K562 (cell line): ENCODE data around the gene PALLD. TPM values are rescaled to one million over a fixed set of nuclear protein-coding genes. Genes with fewer than 3 reads are reported as not detected.

Experiments used
- ATAC-seq: fragments of 200-7000 bp; cut with Tn5 transposase; 3 replicates; pipeline ENCODE4 v1.9.1; 2020; ENCODE audit warnings: moderate library complexity
- BruUV-seq: library from RNA; stranded (reverse); fragments of 400-500 nt; replicated peaks from 2 replicates; lab custom pipeline; 2021; lab: Mats Ljungman, UMichigan
- CTCF ChIA-PET: fragments of 300-600 bp; formaldehyde crosslinking; extraction: SDS; loops from one replicate; lab custom pipeline; 2021; ENCODE audit warnings: low intra/inter-chr PET ratio; lab: Yijun Ruan, JAX
- POLR2A ChIA-PET: fragments of 300-600, 350-650 bp; sonication (Branson Sonifier 250); formaldehyde crosslinking; extraction: SDS; loops from one replicate; lab custom pipeline; 2021; ENCODE audit warnings: antibody characterized with exemption, inconsistent platforms; lab: Yijun Ruan, JAX
- DNase-seq, 4 experiments: peaks; one replicate each; pipeline versions ENCODE4 v3.0.0 to v3.0.0-alpha.2; 2011 to 2018; ENCODE audit warnings: low spot score in 3 of 4, mixed read lengths in 3 of 4; ENCODE audit errors: extremely low read depth in 1 of 4
- FAIRE-seq: peaks from 2 replicates; lab custom pipeline; 2011; peaks lifted over from hg19 to GRCh38; lab: Jason Lieb, UNC
- H2AFZ ChIP-seq: 2 replicates; pipeline ENCODE4 v1.6.0; 2011; ENCODE audit warnings: low read depth, low read length, control low read depth, inconsistent platforms
- H3K27ac ChIP-seq: fragments of 200-600 bp; 3 replicates; pipeline ENCODE4 v1.8.0; 2011; ENCODE audit warnings: low read depth, mild to moderate bottlenecking, control low read depth, inconsistent platforms, low read length, moderate library complexity, mixed read lengths; ENCODE audit errors: extremely low read depth
- H3K27me3 ChIP-seq, 2 experiments: fragments of 300-600 bp in 1 of 2; 2 replicates in 1 of 2; 3 replicates in 1 of 2; pipeline versions ENCODE4 v1.6.0 to v1.8.0; 2011; ENCODE audit warnings: inconsistent platforms in 2 of 2, low read length in 2 of 2, mild to moderate bottlenecking in 1 of 2, mixed read lengths in 1 of 2, moderate library complexity in 1 of 2; ENCODE audit not compliant: control insufficient read depth in 2 of 2, insufficient read depth in 2 of 2
- H3K36me3 ChIP-seq: fragments of 300-600 bp; 3 replicates; pipeline ENCODE4 v1.8.0; 2011; ENCODE audit warnings: mild to moderate bottlenecking, low read length, inconsistent platforms; ENCODE audit not compliant: control insufficient read depth, insufficient read depth
- H3K4me1 ChIP-seq, 2 experiments: fragments of 200-600 bp in 1 of 2; replicated peaks in 1 of 2; 2 replicates in 1 of 2; 3 replicates in 1 of 2; pipeline versions ENCODE4 v1.5.1 to v1.8.0; 2011; ENCODE audit warnings: inconsistent platforms in 2 of 2, low read length in 2 of 2, mild to moderate bottlenecking in 1 of 2, mixed read lengths in 1 of 2, moderate library complexity in 1 of 2; ENCODE audit not compliant: control insufficient read depth in 2 of 2, insufficient read depth in 2 of 2
- H3K4me2 ChIP-seq: 2 replicates; pipeline ENCODE4 v1.6.1; 2011; ENCODE audit warnings: low read length, control low read depth, inconsistent platforms, mixed read lengths; ENCODE audit not compliant: insufficient read depth
- H3K4me3 ChIP-seq: fragments of 200-600 bp; sonication (generic), shearing (Covaris generic); 2 replicates; pipeline ENCODE4 v1.5.1; 2016; ENCODE audit warnings: control low read depth, inconsistent platforms
- H3K79me2 ChIP-seq: fragments of 200-600 bp; 3 replicates; pipeline ENCODE4 v1.8.0; 2011; ENCODE audit warnings: low read length, inconsistent platforms; ENCODE audit not compliant: control insufficient read depth, insufficient read depth
- H3K9ac ChIP-seq, 2 experiments: 2 replicates each; pipeline versions ENCODE4 v1.6.0 to v1.6.1; 2011; ENCODE audit warnings: low read depth in 2 of 2, low read length in 2 of 2, control low read depth in 1 of 2, inconsistent platforms in 1 of 2, mild to moderate bottlenecking in 1 of 2, mixed read lengths in 1 of 2; ENCODE audit not compliant: insufficient read depth in 1 of 2
- H3K9me1 ChIP-seq: one replicate; pipeline ENCODE4 v1.6.0; 2011; ENCODE audit warnings: inconsistent platforms, mild to moderate bottlenecking, low read length, moderate library complexity; ENCODE audit not compliant: control insufficient read depth, insufficient read depth
- H3K9me3 ChIP-seq: replicated peaks from 2 replicates; pipeline ENCODE4 v1.5.1; 2011; ENCODE audit warnings: low read depth, low read length, inconsistent platforms; ENCODE audit not compliant: control insufficient read depth, insufficient read depth
- H4K20me1 ChIP-seq: replicated peaks from 2 replicates; pipeline ENCODE4 v1.6.1; 2011; ENCODE audit warnings: low read length, inconsistent platforms, mixed read lengths; ENCODE audit not compliant: control insufficient read depth, insufficient read depth
- ARHGAP35 ChIP-seq: fragments of 450-650 bp; IDR thresholded peaks from 2 replicates; pipeline ENCODE4 v1.6.1; 2018; ENCODE audit not compliant: partially characterized antibody
- ETS2 ChIP-seq: IDR thresholded peaks from 2 replicates; pipeline ENCODE4 v1.6.1; 2016; ENCODE audit warnings: borderline replicate concordance, missing genetic modification characterization, mild to moderate bottlenecking, moderate library complexity, missing compliant biosample characterization; ENCODE audit not compliant: poor library complexity, severe bottlenecking
- RBM25 ChIP-seq: fragments of 200-400 bp; formaldehyde crosslinking; IDR thresholded peaks from 2 replicates; pipeline ENCODE4 v1.6.1; 2018; ENCODE audit warnings: low read length, low read depth, moderate library complexity; ENCODE audit not compliant: severe bottlenecking
- REST ChIP-seq, 2 experiments: fragments of 450-650 bp; formaldehyde crosslinking in 1 of 2; IDR thresholded peaks; 2 replicates each; pipeline versions ENCODE4 v1.4.0 to v1.6.1; 2014 to 2020; ENCODE audit warnings: mild to moderate bottlenecking in 2 of 2, borderline replicate concordance in 1 of 2, low read depth in 1 of 2
- ZNF23 ChIP-seq: fragments of 250-450 bp; sonication (Bioruptor Pico); IDR thresholded peaks from 2 replicates; pipeline ENCODE4 v1.4.0; 2020; ENCODE audit warnings: mild to moderate bottlenecking
- ZNF282 ChIP-seq: sonication (generic); formaldehyde crosslinking; IDR thresholded peaks from 2 replicates; pipeline ENCODE4 v1.8.1; 2023; ENCODE audit warnings: missing genetic modification reagents
- WGBS: fragments of 100-300 bp; shearing (Covaris generic); methylation state at CpG from one replicate; pipeline ENCODE4 v1.1.6; 2016; ENCODE audit warnings: low coverage, mixed read lengths; ENCODE audit not compliant: insufficient coverage; ENCODE audit errors: missing lambda C conversion rate; 5-methylcytosine and 5-hydroxymethylcytosine counted together
- in situ Hi-C: fragments of 300-500 bp; cut with MboI; formaldehyde crosslinking; loops from 4 replicates; pipeline ENCODE4 v1.15.0; 2018; ENCODE audit warnings: inconsistent platforms, mixed read lengths
- intact Hi-C: fragments of 100-400 bp; cut with micrococcal nuclease; formaldehyde crosslinking; loops from 2 replicates; pipeline ENCODE4 v1.14.2; 2022
- polyA plus RNA-seq, 8 experiments: library from polyadenylated mRNA; depleted of rRNA in 4 of 8; stranded (reverse) in 5 of 8; unstranded in 3 of 8; fragments of >200 nt; fragmentation: Nextera tagmentation in 2 of 8; fragmentation: Illumina TruSeq in 1 of 8; extraction: Ambion mirVana in 2 of 8; extraction: Trizol in 1 of 8; gene quantifications; 2 replicates each; pipeline versions ENCODE4 v1.2.1 to v1.2.3, GENCODE V29; 2011 to 2014; ENCODE audit warnings: inconsistent platforms in 1 of 8, missing spikeins in 1 of 8
- total RNA-seq, 7 experiments: library from RNA; depleted of rRNA in 6 of 7; stranded (reverse); fragments of >200 nt in 6 of 7; fragmentation: Illumina TruSeq in 2 of 7; extraction: Trizol in 2 of 7; gene quantifications; 2 replicates each; pipeline versions ENCODE4 v1.2.1 to v1.2.3, GENCODE V29; 2011 to 2021; ENCODE audit warnings: low replicate concordance in 1 of 7
- TF ChIP-seq, protein P1 (sequence below): fragments of 450-650 bp; IDR thresholded peaks from 2 replicates; pipeline ENCODE4 v1.6.1; 2016; ENCODE audit warnings: mild to moderate bottlenecking
- TF ChIP-seq, protein P2 (sequence below): sonication (generic); formaldehyde crosslinking; IDR thresholded peaks from 2 replicates; pipeline ENCODE4 v1.8.0; 2022; ENCODE audit warnings: mild to moderate bottlenecking, missing genetic modification reagents

The PALLD gene
- total and polyA plus RNA-seq, 9 of the 15 experiments (the other 6 are each of a cell fraction or from before 2014, with no cell fraction given), result 0.01 to 0.35 (median 0.06) TPM; not detected in 3

DNA sequence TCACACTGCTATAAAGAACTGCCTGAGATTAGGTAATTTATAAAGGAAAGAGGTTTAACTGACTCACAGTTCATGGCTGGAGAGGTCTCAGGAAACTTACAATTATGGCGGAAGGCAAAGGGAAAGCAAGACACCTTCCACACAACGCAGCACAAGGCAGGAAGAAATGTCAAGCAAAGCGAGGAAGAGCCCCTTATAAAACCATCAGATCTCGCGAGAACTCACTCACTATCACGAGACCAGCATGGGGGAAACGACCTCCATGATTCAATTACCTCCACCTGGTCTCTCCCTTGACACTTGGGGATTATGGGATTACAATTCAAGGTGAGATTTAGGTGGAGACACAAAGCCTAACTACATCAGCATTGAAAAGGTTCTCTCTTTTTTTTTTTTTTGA is 39.6 kb downstream of the PALLD start (continued):
- TF ChIP-seq, protein P1, sequence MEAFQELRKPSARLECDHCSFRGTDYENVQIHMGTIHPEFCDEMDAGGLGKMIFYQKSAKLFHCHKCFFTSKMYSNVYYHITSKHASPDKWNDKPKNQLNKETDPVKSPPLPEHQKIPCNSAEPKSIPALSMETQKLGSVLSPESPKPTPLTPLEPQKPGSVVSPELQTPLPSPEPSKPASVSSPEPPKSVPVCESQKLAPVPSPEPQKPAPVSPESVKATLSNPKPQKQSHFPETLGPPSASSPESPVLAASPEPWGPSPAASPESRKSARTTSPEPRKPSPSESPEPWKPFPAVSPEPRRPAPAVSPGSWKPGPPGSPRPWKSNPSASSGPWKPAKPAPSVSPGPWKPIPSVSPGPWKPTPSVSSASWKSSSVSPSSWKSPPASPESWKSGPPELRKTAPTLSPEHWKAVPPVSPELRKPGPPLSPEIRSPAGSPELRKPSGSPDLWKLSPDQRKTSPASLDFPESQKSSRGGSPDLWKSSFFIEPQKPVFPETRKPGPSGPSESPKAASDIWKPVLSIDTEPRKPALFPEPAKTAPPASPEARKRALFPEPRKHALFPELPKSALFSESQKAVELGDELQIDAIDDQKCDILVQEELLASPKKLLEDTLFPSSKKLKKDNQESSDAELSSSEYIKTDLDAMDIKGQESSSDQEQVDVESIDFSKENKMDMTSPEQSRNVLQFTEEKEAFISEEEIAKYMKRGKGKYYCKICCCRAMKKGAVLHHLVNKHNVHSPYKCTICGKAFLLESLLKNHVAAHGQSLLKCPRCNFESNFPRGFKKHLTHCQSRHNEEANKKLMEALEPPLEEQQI, result 0 out of 2 replicates have a peak, but pooled peaks have one; percentile 31
- TF ChIP-seq ZNF282 (CRISPR knock-in tag), result no peak
- no peak for TF ChIP-seq ETS2 (tag)
- peak; percentile 74 for TF ChIP-seq ARHGAP35
- no peak for TF ChIP-seq ZNF23 (CRISPR knock-in tag)
- TF ChIP-seq RBM25, result peak; percentile 76
- TF ChIP-seq, all 486 proteins: peak for 27

DNA sequence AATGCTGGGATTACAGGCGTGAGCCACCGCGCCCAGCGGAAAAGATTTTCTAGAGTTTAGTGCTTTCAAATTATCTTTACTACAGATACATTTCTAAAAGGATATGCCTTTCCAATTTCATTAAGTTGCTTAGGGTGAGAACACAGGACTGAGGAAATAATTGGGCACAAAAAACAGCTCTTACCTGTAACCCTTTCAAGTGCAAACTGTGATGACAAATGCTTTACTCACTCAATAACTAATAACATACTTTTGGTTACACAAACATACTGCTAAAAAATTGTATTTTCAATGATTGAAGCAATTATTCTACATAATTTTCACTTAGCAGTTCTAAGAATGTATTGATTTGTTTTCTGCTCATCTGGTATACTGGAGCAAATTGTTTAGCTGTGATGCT is 40.2 kb downstream of the PALLD start:
- no peaks in the 10 kb centered on the region for H3K36me3 ChIP-seq
- ChIA-PET CTCF (no interaction called here), POLR2A (no interaction called here)
- H3K9ac ChIP-seq, result no peak overlapping the region
- no peak for DNase-seq
- no peak overlapping the region for H3K27ac ChIP-seq
- no peak for FAIRE-seq
- H3K79me2 ChIP-seq, result no peaks in the 10 kb centered on the region
- no peaks in the 10 kb centered on the region for H3K9me1 ChIP-seq
- peak overlapping the region; percentile 93 for H2AFZ ChIP-seq
- BruUV-seq, result no TSS peak
- ATAC-seq, result no peak
- H3K4me3 ChIP-seq, result peak overlapping the region; percentile 28; the same call in 1 of the 2 replicates
- no peak overlapping the region; the same call in 1 of the 2 replicates for H3K4me2 ChIP-seq
- H3K4me1 ChIP-seq, result no peaks in the 10 kb centered on the region; a peak in 1 of 5 replicates
- WGBS, result 37% methylated on average over 4 of the region's 4 CpGs
- no peaks in the 10 kb centered on the region for H4K20me1 ChIP-seq
- in situ Hi-C loops, result no loop called here
- H3K27me3 ChIP-seq, result no peaks in the 10 kb centered on the region
- intact Hi-C loops, result no loop called here
- no peaks in the 10 kb centered on the region for H3K9me3 ChIP-seq
- no peak for TF ChIP-seq REST (IDR thresholded peaks at IDR 0.05; ENCODE audit: borderline replicate concordance)
- TF ChIP-seq REST (CRISPR knock-in tag; IDR thresholded peaks at IDR 0.05; ENCODE audit: low read depth), result no peak
- TF ChIP-seq, protein P2, sequence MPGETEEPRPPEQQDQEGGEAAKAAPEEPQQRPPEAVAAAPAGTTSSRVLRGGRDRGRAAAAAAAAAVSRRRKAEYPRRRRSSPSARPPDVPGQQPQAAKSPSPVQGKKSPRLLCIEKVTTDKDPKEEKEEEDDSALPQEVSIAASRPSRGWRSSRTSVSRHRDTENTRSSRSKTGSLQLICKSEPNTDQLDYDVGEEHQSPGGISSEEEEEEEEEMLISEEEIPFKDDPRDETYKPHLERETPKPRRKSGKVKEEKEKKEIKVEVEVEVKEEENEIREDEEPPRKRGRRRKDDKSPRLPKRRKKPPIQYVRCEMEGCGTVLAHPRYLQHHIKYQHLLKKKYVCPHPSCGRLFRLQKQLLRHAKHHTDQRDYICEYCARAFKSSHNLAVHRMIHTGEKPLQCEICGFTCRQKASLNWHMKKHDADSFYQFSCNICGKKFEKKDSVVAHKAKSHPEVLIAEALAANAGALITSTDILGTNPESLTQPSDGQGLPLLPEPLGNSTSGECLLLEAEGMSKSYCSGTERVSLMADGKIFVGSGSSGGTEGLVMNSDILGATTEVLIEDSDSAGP (CRISPR knock-in tag), result no peak
